Measurements from ENCODE around the gene SLC37A1.

Gene SLC37A1

GRCh38 chr21:42490720-42491119, 22.9 kb upstream of the SLC37A1 start:
- H3K27ac ChIP-seq: no peak overlapping the region
- TF ChIP-seq CTCF (IDR thresholded peaks at IDR 0.05) (no peak), ZFX (IDR thresholded peaks at IDR 0.05; ENCODE audit: borderline replicate concordance) (no peak)

GRCh38 chr21:42491328-42491727, 22.3 kb upstream of the SLC37A1 start:
- no peak overlapping the region for H3K27ac ChIP-seq
- no peak for TF ChIP-seq ZFX (IDR thresholded peaks at IDR 0.05; ENCODE audit: borderline replicate concordance)
- no peak for TF ChIP-seq CTCF (IDR thresholded peaks at IDR 0.05)

GRCh38 chr21:42492201-42492600, 21.5 kb upstream of the SLC37A1 start:
- TF ChIP-seq CTCF (IDR thresholded peaks at IDR 0.05): no peak
- TF ChIP-seq ZFX (IDR thresholded peaks at IDR 0.05; ENCODE audit: borderline replicate concordance): no peak
- no peak overlapping the region for H3K27ac ChIP-seq

- no peak overlapping the region for H3K27ac ChIP-seq
- TF ChIP-seq CTCF (IDR thresholded peaks at IDR 0.05) (no peak), ZFX (IDR thresholded peaks at IDR 0.05; ENCODE audit: borderline replicate concordance) (no peak)
Measured at GRCh38 chr21:42493109-42494060, 20.3 kb upstream of the SLC37A1 start.

GRCh38 chr21:42495027-42495426, 18.6 kb upstream of the SLC37A1 start:
- no peak overlapping the region for H3K27ac ChIP-seq
- TF ChIP-seq CTCF (IDR thresholded peaks at IDR 0.05) (no peak), ZFX (IDR thresholded peaks at IDR 0.05; ENCODE audit: borderline replicate concordance) (no peak)

GRCh38 chr21:42495765-42496119, 17.9 kb upstream of the SLC37A1 start:
- TF ChIP-seq CTCF (IDR thresholded peaks at IDR 0.05) (no peak), ZFX (IDR thresholded peaks at IDR 0.05; ENCODE audit: borderline replicate concordance) (no peak)
- no peak overlapping the region for H3K27ac ChIP-seq

- TF ChIP-seq ZFX (IDR thresholded peaks at IDR 0.05; ENCODE audit: borderline replicate concordance) (no peak), CTCF (IDR thresholded peaks at IDR 0.05) (0 out of 2 replicates have a peak, but pooled peaks have one; percentile 15)
- peak within 1 kb of the TSS; percentile 66 for H3K27ac ChIP-seq
Measured at GRCh38 chr21:42496120-42496838, 17.4 kb upstream of the SLC37A1 start, which contains the start of gene RSPH1. TSS of gene RSPH1 (minus strand) at chr21:42496224. CDS start at chr21:42496186, 38 bp downstream.

Measured in 22Rv1 (cell line).